ACC112 (cell line): Measurements from ENCODE around the gene MEAF6.
A peak's percentile ranks its signal among the peaks of the same experiment; 100 is the strongest.
"Not testable (repeated sequence)": the region's sequence is repeated elsewhere in the genome, so short reads cannot be mapped to it uniquely, and the experiment has no call there.

ENCODE experiments used
- H2AFZ ChIP-seq: fragments of 200-600 bp; sonication (generic); one replicate; pipeline ENCODE4 v1.6.0; 2017; ENCODE audit warnings: antibody characterized with exemption, low read length; ENCODE audit not compliant: unreplicated experiment
- H3K27ac ChIP-seq: fragments of 200-600 bp; sonication (generic); 2 replicates; pipeline ENCODE4 v1.5.1; 2014; ENCODE audit warnings: low read depth, mild to moderate bottlenecking, antibody characterized with exemption, low read length, moderate library complexity
- H3K27me3 ChIP-seq: fragments of 200-600 bp; sonication (generic); 2 replicates; pipeline ENCODE4 v1.6.1; 2014; ENCODE audit warnings: mild to moderate bottlenecking, antibody characterized with exemption, low read length, moderate library complexity, mixed read lengths; ENCODE audit not compliant: insufficient read depth
- H3K36me3 ChIP-seq: fragments of 200-600 bp; sonication (generic); 2 replicates; pipeline ENCODE4 v1.6.1; 2016; ENCODE audit warnings: mild to moderate bottlenecking, antibody characterized with exemption, low read length, moderate library complexity, mixed read lengths; ENCODE audit not compliant: insufficient read depth
- H3K4me1 ChIP-seq: fragments of 200-600 bp; sonication (generic); one replicate; pipeline ENCODE4 v1.6.1; 2016; ENCODE audit warnings: low read length, mixed read lengths; ENCODE audit not compliant: insufficient read depth, unreplicated experiment, control insufficient read depth
- H3K4me3 ChIP-seq: fragments of 200-600 bp; sonication (generic); 2 replicates; pipeline ENCODE4 v1.5.1; 2014; ENCODE audit warnings: mild to moderate bottlenecking, low read depth, low read length
- H3K79me2 ChIP-seq: fragments of 200-600 bp; sonication (generic); one replicate; pipeline ENCODE4 v1.6.0; 2016; ENCODE audit warnings: low read length; ENCODE audit not compliant: control insufficient read depth, unreplicated experiment, insufficient read depth

Gene MEAF6

DNA sequence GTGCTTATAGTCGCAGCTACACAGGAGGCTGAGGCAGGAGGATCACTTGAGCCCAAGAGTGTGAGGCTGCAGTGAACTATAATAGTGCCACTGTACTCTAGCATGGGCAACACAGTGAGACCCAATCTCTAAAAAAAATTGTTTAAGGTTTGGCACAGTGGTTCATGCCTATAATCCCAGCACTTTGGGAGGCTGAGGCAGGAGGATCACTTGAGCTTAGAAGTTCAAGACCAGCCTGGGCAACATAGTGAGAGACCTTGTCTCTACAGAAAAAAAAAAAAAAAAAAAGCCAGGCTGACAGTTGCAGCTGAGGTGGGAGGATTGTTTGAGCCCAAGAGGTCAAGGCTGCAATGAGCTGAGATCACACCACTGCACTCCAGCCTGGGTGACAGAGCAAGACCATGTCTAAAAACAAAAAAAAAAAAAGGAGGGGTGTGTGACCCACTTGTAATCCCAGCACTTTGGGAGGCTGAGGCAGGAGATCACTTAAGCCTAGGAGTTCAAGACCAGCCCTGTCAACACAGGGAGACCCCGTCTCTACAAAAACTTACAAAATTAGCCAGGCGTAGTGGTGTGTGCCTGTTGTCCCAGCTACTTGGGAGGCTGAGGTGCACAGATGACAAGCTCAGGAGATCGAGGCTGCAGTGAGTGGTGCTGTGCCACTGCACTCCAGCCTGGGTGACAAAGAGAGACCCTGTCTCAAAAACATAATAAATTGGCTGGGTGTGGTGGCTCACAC, 18.0 kb upstream of the MEAF6 start:
- H3K79me2 ChIP-seq, H3K27me3 ChIP-seq, H3K27ac ChIP-seq, H3K4me3 ChIP-seq, H3K36me3 ChIP-seq, H2AFZ ChIP-seq: not testable (repeated sequence)
- H3K4me1 ChIP-seq, result peaks cover 35% of the 10 kb centered on the region

- H3K27ac ChIP-seq, H3K4me3 ChIP-seq, H3K36me3 ChIP-seq, H3K79me2 ChIP-seq, H2AFZ ChIP-seq, H3K27me3 ChIP-seq: not testable (repeated sequence)
- H3K4me1 ChIP-seq, result peaks cover 13% of the 10 kb centered on the region
Measured at GRCh38 chr1:37529888-37530287, 15.3 kb upstream of the MEAF6 start.

GRCh38 chr1:37519613-37520012, 5.0 kb upstream of the MEAF6 start:
- Histone ChIP-seq H3K27me3 (no peaks in the 10 kb centered on the region), H3K4me3 (no peak overlapping the region), H3K27ac (no peak overlapping the region), H3K36me3 (no peaks in the 10 kb centered on the region), H3K4me1 (peaks cover 5% of the 10 kb centered on the region), H2AFZ (no peak overlapping the region), H3K79me2 (no peaks in the 10 kb centered on the region)

DNA sequence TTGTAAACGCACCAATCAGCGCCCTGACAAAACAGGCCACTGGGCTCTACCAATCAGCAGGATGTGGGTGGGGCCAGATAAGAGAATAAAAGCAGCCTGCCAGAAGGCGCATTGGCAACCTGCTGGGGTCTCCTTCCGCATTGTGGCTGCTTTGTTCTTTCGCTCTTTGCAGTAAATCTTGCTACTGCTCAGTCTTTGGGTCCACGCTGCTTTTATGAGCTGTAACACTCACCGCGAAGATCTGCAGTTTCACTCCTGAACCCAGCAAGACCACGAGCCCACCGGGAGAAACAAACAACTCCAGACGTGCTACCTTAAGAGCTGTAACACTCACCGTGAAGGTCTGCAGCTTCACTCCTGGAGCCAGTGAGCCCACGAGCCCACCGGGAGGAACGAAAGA, 4.4 kb upstream of the MEAF6 start:
- not testable (repeated sequence) for H3K27ac ChIP-seq, H2AFZ ChIP-seq

DNA sequence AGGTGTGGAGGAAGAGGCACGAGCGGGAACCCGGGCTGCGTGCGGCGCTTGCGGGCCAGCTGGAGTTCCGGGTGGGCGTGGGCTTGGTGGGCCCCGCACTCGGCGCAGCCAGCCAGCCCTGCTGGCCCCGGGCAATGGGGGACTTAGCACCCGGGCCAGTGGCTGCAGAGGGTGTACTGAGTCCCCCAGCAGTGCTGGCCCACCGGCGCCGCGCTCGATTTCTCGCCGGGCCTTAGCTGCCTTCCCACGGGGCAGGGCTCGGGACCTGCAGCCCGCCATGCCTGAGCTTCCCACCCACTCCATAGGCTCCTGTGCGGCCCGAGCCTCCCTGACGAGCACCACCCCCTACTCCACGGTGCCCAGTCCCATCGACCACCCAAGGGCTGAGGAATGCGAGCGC, 3.7 kb upstream of the MEAF6 start:
- not testable (repeated sequence) for H3K4me1 ChIP-seq, H3K36me3 ChIP-seq, H3K4me3 ChIP-seq, H2AFZ ChIP-seq, H3K27ac ChIP-seq, H3K27me3 ChIP-seq
- H3K79me2 ChIP-seq, result peaks cover 13% of the 10 kb centered on the region

More for the DNA sequence above, 4.4 kb upstream of the MEAF6 start:
- H3K79me2 ChIP-seq, H3K36me3 ChIP-seq, H3K4me1 ChIP-seq, H3K4me3 ChIP-seq, H3K27me3 ChIP-seq: not testable (repeated sequence)

GRCh38 chr1:37517569-37517968, 3.0 kb upstream of the MEAF6 start:
- Histone ChIP-seq H3K4me3 (no peak overlapping the region), H3K27ac (no peak overlapping the region), H3K27me3 (no peaks in the 10 kb centered on the region), H3K36me3 (no peaks in the 10 kb centered on the region), H2AFZ (no peak overlapping the region), H3K4me1 (peaks cover 12% of the 10 kb centered on the region), H3K79me2 (peaks cover 20% of the 10 kb centered on the region)

DNA sequence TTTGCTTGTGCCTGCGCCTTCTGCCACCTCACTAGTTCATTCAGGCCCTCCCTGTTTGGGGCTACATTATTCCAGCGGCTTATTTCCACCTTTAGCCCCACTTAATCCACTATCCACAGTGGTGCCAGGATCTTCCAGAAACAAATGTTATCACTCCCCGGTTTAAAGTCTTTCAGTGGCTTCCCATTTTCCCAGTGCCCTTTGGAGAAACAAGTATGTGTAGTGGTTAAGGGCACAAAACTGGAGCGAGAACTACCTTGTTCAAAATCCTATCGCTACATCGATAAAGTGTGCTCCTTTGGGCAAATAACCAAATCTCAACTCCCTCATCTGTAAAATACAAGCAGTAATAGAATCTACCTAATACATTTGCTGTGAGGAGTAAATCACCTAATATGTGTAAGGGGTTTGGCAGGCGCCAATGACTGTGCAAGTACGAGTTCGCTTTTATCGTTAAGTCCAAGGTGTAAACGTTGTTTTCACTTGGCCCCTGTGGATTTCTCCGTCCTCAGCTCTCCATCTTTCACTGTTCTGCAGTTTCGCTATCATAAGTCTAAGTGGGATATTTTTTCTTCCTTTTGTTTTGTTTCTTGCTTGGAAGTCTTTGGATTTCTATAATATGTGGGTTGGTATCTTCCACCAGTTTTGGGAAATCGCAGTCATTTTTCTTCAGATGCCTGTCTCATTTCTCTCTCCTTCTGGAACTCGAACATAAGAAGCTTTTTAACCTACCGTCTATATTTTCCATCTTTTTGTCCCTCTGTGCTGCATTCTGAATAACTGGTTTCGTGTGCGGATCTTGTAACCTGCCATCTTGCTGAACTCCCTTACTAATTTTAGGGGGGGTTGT, 844 bp upstream of the MEAF6 start:
- peaks cover 12% of the 10 kb centered on the region for H3K4me1 ChIP-seq
- H3K36me3 ChIP-seq, result peaks cover 8% of the 10 kb centered on the region; the same call in 1 of the 2 replicates
- H3K27me3 ChIP-seq, result no peaks in the 10 kb centered on the region
- peak overlapping the region; percentile 79 for H3K27ac ChIP-seq
- peak overlapping the region; percentile 82 for H2AFZ ChIP-seq
- H3K79me2 ChIP-seq, result peaks cover 31% of the 10 kb centered on the region
- peak overlapping the region; percentile 95 for H3K4me3 ChIP-seq

DNA sequence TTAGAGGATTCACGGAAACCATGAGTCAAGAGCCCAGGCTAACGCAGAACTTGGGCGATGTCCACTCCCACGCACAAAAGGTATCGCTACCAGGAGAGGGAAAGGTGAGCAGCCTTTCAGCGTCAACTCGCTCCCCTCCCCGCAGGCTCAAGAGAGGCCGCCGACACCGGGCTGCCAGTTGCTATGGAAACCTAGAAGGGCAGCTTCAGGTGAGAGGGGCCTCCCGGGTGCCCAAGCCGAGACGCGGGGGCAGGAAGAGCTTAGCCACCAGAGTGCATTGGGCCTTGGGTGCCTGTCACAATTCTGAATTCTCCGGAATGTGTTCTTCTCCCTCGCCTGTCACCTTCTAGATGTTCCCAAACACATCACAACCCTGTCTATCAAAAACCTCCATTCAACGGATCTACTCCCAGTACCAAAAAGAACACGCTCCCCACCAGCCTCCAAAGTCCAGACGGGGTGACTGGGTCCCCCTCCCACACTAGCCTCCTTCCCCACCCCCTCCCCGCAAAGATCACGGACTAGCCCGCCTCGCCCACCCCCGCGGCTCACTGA, 694 bp downstream of the MEAF6 start:
- peaks cover 12% of the 10 kb centered on the region for H3K4me1 ChIP-seq
- peak overlapping the region; percentile 95 for H3K4me3 ChIP-seq
- H3K79me2 ChIP-seq, result peaks cover 31% of the 10 kb centered on the region
- peaks cover 11% of the 10 kb centered on the region for H3K36me3 ChIP-seq
- H2AFZ ChIP-seq, result peak overlapping the region; percentile 96
- no peak overlapping the region for H3K27ac ChIP-seq
- H3K27me3 ChIP-seq, result no peaks in the 10 kb centered on the region

DNA sequence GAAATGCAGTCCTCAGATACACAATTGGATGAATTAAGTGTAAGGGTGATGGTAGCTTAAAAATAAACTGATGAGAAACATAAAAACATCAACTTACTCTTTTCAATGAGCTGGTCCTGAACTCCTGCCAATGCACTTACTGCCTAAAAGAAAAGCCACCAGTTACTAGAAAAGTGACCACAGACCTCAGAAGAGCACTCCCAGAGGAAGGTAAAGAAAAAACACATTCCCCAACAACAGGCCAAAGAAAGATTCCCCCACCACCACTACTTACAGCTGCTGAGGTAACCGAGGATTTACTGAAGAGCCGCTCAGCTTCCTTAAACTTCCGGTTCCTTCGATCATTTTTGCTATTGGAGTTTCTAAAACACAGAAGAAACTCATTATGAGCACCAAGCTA, 5.4 kb downstream of the MEAF6 start:
- H3K4me3 ChIP-seq, result no peak overlapping the region
- no peak overlapping the region for H3K27ac ChIP-seq
- H3K27me3 ChIP-seq, result no peaks in the 10 kb centered on the region
- H3K79me2 ChIP-seq, result peaks cover 33% of the 10 kb centered on the region
- H3K4me1 ChIP-seq, result peaks cover 7% of the 10 kb centered on the region
- no peak overlapping the region for H2AFZ ChIP-seq
- H3K36me3 ChIP-seq, result peaks cover 20% of the 10 kb centered on the region

- Histone ChIP-seq H3K4me3 (no peak overlapping the region), H3K27me3 (no peaks in the 10 kb centered on the region), H2AFZ (no peak overlapping the region), H3K36me3 (peaks cover 17% of the 10 kb centered on the region), H3K4me1 (no peaks in the 10 kb centered on the region), H3K79me2 (peaks cover 13% of the 10 kb centered on the region), H3K27ac (no peak overlapping the region)
Measured at GRCh38 chr1:37506740-37507139, 7.8 kb downstream of the MEAF6 start.
